HepG2 (cell line): ENCODE data around the gene KIF25. TPM values are rescaled to one million over a fixed set of nuclear protein-coding genes. Genes with fewer than 3 reads are reported as not detected.

Experiments
- ARNTL ChIP-seq: sonication (generic); formaldehyde crosslinking; IDR thresholded peaks from 2 replicates; pipeline ENCODE4 v1.4.0; 2020; ENCODE audit warnings: mild to moderate bottlenecking, missing genetic modification reagents
- BORCS8-MEF2B ChIP-seq: sonication (generic); formaldehyde crosslinking; IDR thresholded peaks from 2 replicates; pipeline ENCODE4 v1.8.0; 2022; ENCODE audit warnings: mild to moderate bottlenecking, missing genetic modification reagents
- ETV5 ChIP-seq: IDR thresholded peaks from 2 replicates; pipeline ENCODE4 v1.6.1; 2018; ENCODE audit warnings: missing biosample characterization, missing genetic modification reagents, inconsistent platforms, borderline replicate concordance
- FOXJ3 ChIP-seq: sonication (generic); formaldehyde crosslinking; IDR thresholded peaks from 2 replicates; pipeline ENCODE4 v1.4.0; 2020; ENCODE audit warnings: missing genetic modification reagents, mild to moderate bottlenecking, borderline replicate concordance
- FOXO1 ChIP-seq: sonication (generic); formaldehyde crosslinking; IDR thresholded peaks from 2 replicates; pipeline ENCODE4 v1.4.0; 2020; ENCODE audit warnings: missing genetic modification reagents
- GABPB1 ChIP-seq: IDR thresholded peaks from 2 replicates; pipeline ENCODE4 v1.6.1; 2016; ENCODE audit warnings: mild to moderate bottlenecking, missing genetic modification reagents, moderate library complexity, missing compliant biosample characterization
- HHEX ChIP-seq: IDR thresholded peaks from 2 replicates; pipeline ENCODE4 v1.6.1; 2016; ENCODE audit warnings: control low read depth
- KDM1A ChIP-seq: IDR thresholded peaks from 2 replicates; pipeline ENCODE4 v1.6.1; 2016; ENCODE audit warnings: missing compliant biosample characterization
- MTA1 ChIP-seq: sonication (generic); formaldehyde crosslinking; IDR thresholded peaks from 2 replicates; pipeline ENCODE4 v1.4.0; 2020; ENCODE audit warnings: missing genetic modification reagents, mild to moderate bottlenecking, borderline replicate concordance
- SIX4 ChIP-seq: sonication (generic); formaldehyde crosslinking; IDR thresholded peaks from 2 replicates; pipeline ENCODE4 v1.4.0; 2020; ENCODE audit warnings: missing genetic modification reagents
- THAP11 ChIP-seq: IDR thresholded peaks from 2 replicates; pipeline ENCODE4 v1.6.1; 2016; ENCODE audit warnings: missing biosample characterization, missing genetic modification reagents
- ZMYM3 ChIP-seq: sonication (generic); formaldehyde crosslinking; IDR thresholded peaks from 2 replicates; pipeline ENCODE4 v1.5.1; 2020; ENCODE audit warnings: mild to moderate bottlenecking, missing genetic modification reagents
- ZNF3 ChIP-seq: IDR thresholded peaks from 2 replicates; pipeline ENCODE4 v1.7.0; 2017; ENCODE audit warnings: inconsistent platforms
- ZNF350 ChIP-seq: sonication (generic); formaldehyde crosslinking; IDR thresholded peaks from 2 replicates; pipeline ENCODE4 v1.4.0; 2020; ENCODE audit warnings: mild to moderate bottlenecking, low read depth, missing genetic modification reagents, borderline replicate concordance
- ZSCAN30 ChIP-seq: sonication (generic); formaldehyde crosslinking; IDR thresholded peaks from 2 replicates; pipeline ENCODE4 v1.5.0; 2020; ENCODE audit warnings: mild to moderate bottlenecking, missing genetic modification reagents
- polyA plus RNA-seq, 8 experiments: library from polyadenylated mRNA; depleted of rRNA in 3 of 8; stranded (reverse) in 7 of 8; unstranded in 1 of 8; fragments of >200 nt; fragmentation: Illumina TruSeq in 4 of 8; extraction: Trizol in 4 of 8; gene quantifications; 2 replicates each; pipeline versions ENCODE4 v1.2.1 to v1.2.3, GENCODE V29; 2011 to 2016; ENCODE audit warnings: low read depth in 4 of 8, missing spikeins in 1 of 8, mixed read lengths in 1 of 8; ENCODE audit not compliant: insufficient read depth in 1 of 8
- total RNA-seq, 5 experiments: library from RNA; depleted of rRNA; stranded (reverse); fragments of >200 nt; fragmentation: Illumina TruSeq; extraction: Trizol; gene quantifications; 2 replicates each; pipeline ENCODE4 v1.2.3, GENCODE V29; 2016; ENCODE audit warnings: low read depth in 1 of 5
- TF ChIP-seq, protein P1 (sequence below): sonication (generic); formaldehyde crosslinking; IDR thresholded peaks from 2 replicates; pipeline ENCODE4 v1.5.1; 2020; ENCODE audit warnings: mild to moderate bottlenecking, missing genetic modification reagents, borderline replicate concordance
- TF ChIP-seq, protein P2 (sequence below): IDR thresholded peaks from 2 replicates; pipeline ENCODE4 v1.6.1; 2016; ENCODE audit warnings: mild to moderate bottlenecking
- TF ChIP-seq, protein P3 (sequence below): sonication (generic); formaldehyde crosslinking; IDR thresholded peaks from 2 replicates; pipeline ENCODE4 v1.5.1; 2020; ENCODE audit warnings: mild to moderate bottlenecking, moderate library complexity, missing genetic modification reagents
- TF ChIP-seq, protein P4 (sequence below): sonication (generic); formaldehyde crosslinking; IDR thresholded peaks from 2 replicates; pipeline ENCODE4 v1.4.0; 2020; ENCODE audit warnings: missing genetic modification reagents, mild to moderate bottlenecking, borderline replicate concordance

Gene KIF25
- total and polyA plus RNA-seq, 2 of the 13 experiments (the other 11 are each of a cell fraction or from before 2014, with no cell fraction given), result not detected

DNA sequence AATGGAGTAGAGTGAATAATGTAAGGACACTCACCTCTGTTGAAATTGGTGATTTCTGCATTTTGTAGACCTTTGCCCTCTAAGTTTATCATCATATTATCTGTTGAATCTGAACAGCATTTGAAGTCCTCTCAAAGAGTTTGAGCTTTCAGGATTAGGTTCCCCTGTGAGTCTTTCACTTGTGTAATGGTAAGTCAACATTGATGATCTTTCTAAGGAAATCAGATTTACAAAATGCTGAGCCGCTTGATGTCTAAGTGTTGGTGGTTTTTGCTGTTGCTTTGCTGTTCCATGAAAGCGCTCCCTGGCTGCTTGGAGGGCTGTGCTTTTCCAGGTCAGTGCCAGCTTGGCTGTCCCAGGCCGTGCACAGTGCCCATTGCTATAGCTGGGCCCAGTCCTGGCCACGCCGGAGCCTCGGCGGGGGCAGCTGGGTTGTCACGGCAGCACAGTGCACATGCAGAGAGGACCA, 33.8 kb upstream of the KIF25 start (continued):
- TF ChIP-seq ZNF350 (CRISPR knock-in tag) (no peak), FOXO1 (CRISPR knock-in tag) (peak; percentile 73; the same call in 1 of the 2 replicates), ETV5 (CRISPR knock-in tag) (peak; percentile 60; the same call in 1 of the 2 replicates), MTA1 (CRISPR knock-in tag) (peak; percentile 87; the same call in 1 of the 2 replicates), SIX4 (peak; percentile 63; the same call in 1 of the 2 replicates), ZMYM3 (peak; percentile 70; the same call in 1 of the 2 replicates), KDM1A (peak; percentile 64), BORCS8-MEF2B (CRISPR knock-in tag) (0 out of 2 replicates have a peak, but pooled peaks have one; percentile 30), FOXJ3 (peak; percentile 91; the same call in 1 of the 2 replicates), GABPB1 (CRISPR knock-in tag) (peak; percentile 48; the same call in 1 of the 2 replicates), THAP11 (no peak), ARNTL (peak; percentile 56; the same call in 1 of the 2 replicates), ZSCAN30 (CRISPR knock-in tag) (no peak), ZNF3 (no peak), HHEX (CRISPR knock-in tag) (peak; percentile 82; the same call in 1 of the 2 replicates)
- TF ChIP-seq, protein P1, sequence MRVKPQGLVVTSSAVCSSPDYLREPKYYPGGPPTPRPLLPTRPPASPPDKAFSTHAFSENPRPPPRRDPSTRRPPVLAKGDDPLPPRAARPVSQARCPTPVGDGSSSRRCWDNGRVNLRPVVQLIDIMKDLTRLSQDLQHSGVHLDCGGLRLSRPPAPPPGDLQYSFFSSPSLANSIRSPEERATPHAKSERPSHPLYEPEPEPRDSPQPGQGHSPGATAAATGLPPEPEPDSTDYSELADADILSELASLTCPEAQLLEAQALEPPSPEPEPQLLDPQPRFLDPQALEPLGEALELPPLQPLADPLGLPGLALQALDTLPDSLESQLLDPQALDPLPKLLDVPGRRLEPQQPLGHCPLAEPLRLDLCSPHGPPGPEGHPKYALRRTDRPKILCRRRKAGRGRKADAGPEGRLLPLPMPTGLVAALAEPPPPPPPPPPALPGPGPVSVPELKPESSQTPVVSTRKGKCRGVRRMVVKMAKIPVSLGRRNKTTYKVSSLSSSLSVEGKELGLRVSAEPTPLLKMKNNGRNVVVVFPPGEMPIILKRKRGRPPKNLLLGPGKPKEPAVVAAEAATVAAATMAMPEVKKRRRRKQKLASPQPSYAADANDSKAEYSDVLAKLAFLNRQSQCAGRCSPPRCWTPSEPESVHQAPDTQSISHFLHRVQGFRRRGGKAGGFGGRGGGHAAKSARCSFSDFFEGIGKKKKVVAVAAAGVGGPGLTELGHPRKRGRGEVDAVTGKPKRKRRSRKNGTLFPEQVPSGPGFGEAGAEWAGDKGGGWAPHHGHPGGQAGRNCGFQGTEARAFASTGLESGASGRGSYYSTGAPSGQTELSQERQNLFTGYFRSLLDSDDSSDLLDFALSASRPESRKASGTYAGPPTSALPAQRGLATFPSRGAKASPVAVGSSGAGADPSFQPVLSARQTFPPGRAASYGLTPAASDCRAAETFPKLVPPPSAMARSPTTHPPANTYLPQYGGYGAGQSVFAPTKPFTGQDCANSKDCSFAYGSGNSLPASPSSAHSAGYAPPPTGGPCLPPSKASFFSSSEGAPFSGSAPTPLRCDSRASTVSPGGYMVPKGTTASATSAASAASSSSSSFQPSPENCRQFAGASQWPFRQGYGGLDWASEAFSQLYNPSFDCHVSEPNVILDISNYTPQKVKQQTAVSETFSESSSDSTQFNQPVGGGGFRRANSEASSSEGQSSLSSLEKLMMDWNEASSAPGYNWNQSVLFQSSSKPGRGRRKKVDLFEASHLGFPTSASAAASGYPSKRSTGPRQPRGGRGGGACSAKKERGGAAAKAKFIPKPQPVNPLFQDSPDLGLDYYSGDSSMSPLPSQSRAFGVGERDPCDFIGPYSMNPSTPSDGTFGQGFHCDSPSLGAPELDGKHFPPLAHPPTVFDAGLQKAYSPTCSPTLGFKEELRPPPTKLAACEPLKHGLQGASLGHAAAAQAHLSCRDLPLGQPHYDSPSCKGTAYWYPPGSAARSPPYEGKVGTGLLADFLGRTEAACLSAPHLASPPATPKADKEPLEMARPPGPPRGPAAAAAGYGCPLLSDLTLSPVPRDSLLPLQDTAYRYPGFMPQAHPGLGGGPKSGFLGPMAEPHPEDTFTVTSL (CRISPR knock-in tag), result peak; percentile 83
- TF ChIP-seq, protein P2, sequence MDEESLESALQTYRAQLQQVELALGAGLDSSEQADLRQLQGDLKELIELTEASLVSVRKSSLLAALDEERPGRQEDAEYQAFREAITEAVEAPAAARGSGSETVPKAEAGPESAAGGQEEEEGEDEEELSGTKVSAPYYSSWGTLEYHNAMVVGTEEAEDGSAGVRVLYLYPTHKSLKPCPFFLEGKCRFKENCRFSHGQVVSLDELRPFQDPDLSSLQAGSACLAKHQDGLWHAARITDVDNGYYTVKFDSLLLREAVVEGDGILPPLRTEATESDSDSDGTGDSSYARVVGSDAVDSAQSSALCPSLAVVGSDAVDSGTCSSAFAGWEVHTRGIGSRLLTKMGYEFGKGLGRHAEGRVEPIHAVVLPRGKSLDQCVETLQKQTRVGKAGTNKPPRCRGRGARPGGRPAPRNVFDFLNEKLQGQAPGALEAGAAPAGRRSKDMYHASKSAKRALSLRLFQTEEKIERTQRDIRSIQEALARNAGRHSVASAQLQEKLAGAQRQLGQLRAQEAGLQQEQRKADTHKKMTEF, result peak; percentile 83
- TF ChIP-seq, protein P3, sequence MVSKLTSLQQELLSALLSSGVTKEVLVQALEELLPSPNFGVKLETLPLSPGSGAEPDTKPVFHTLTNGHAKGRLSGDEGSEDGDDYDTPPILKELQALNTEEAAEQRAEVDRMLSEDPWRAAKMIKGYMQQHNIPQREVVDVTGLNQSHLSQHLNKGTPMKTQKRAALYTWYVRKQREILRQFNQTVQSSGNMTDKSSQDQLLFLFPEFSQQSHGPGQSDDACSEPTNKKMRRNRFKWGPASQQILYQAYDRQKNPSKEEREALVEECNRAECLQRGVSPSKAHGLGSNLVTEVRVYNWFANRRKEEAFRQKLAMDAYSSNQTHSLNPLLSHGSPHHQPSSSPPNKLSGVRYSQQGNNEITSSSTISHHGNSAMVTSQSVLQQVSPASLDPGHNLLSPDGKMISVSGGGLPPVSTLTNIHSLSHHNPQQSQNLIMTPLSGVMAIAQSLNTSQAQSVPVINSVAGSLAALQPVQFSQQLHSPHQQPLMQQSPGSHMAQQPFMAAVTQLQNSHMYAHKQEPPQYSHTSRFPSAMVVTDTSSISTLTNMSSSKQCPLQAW, result no peak; the same call in 1 of the 2 replicates
- TF ChIP-seq, protein P4, sequence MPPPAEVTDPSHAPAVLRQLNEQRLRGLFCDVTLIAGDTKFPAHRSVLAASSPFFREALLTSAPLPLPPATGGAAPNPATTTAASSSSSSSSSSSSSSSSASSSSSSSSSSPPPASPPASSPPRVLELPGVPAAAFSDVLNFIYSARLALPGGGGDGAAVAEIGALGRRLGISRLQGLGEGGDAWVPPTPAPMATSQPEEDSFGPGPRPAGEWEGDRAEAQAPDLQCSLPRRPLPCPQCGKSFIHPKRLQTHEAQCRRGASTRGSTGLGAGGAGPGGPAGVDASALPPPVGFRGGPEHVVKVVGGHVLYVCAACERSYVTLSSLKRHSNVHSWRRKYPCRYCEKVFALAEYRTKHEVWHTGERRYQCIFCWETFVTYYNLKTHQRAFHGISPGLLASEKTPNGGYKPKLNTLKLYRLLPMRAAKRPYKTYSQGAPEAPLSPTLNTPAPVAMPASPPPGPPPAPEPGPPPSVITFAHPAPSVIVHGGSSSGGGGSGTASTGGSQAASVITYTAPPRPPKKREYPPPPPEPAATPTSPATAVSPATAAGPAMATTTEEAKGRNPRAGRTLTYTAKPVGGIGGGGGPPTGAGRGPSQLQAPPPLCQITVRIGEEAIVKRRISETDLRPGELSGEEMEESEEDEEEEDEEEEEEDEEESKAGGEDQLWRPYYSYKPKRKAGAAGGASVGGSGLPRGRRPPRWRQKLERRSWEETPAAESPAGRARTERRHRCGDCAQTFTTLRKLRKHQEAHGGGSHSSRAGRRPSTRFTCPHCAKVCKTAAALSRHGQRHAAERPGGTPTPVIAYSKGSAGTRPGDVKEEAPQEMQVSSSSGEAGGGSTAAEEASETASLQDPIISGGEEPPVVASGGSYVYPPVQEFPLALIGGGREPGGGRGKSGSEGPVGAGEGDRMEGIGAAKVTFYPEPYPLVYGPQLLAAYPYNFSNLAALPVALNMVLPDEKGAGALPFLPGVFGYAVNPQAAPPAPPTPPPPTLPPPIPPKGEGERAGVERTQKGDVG (CRISPR knock-in tag), result 0 out of 2 replicates have a peak, but pooled peaks have one; percentile 33
